SK-N-MC (cell line): ENCODE measurements around the gene ANGPTL8.

Experiments
- EZH2 ChIP-seq: fragments of 200-600 bp; sonication (generic); IDR thresholded peaks from one replicate; pipeline ENCODE4 v1.6.1; 2017; ENCODE audit warnings: antibody characterized with exemption
- FOXP2 ChIP-seq: optimal IDR thresholded peaks from 2 replicates; pipeline ENCODE3; 2011; ENCODE audit warnings: mild to moderate bottlenecking, moderate library complexity; ENCODE audit not compliant: insufficient read depth; ENCODE audit errors: extremely low read length, control extremely low read depth
- POLR2AphosphoS5 ChIP-seq: IDR thresholded peaks from 2 replicates; pipeline ENCODE4 v1.6.1; 2012; ENCODE audit warnings: mild to moderate bottlenecking, low read depth, low read length, borderline replicate concordance

GRCh38 chr19:11265785-11266236, 26.4 kb downstream of the ANGPTL8 start:
- TF ChIP-seq EZH2 (no peak), POLR2AphosphoS5 (no peak), FOXP2 (no peak)
